Panc1 (cell line): Measurements from ENCODE around the gene ZMIZ2. TPM values are rescaled to one million over a fixed set of nuclear protein-coding genes. Genes with fewer than 3 reads are reported as not detected.
A peak's percentile ranks its signal among the peaks of the same experiment; 100 is the strongest.
"Not testable (repeated sequence)": the region's sequence is repeated elsewhere in the genome, so short reads cannot be mapped to it uniquely, and the experiment has no call there.

Source experiments
- ATAC-seq: fragments of 200-7000 bp; cut with Tn5 transposase; 2 replicates; pipeline ENCODE4 v1.9.1; 2020; ENCODE audit warnings: mild to moderate bottlenecking, moderate library complexity
- BruUV-seq: library from RNA; stranded (reverse); fragments of 400-500 nt; replicated peaks from 2 replicates; lab custom pipeline; 2021; lab: Mats Ljungman, UMichigan
- CTCF ChIA-PET: fragments of 300-600 bp; sonication (Branson Sonifier 250); formaldehyde crosslinking; loops from one replicate; lab custom pipeline; 2022; ENCODE audit warnings: antibody characterized with exemption; lab: Charles Lee
- POLR2A ChIA-PET: fragments of 300-600 bp; sonication (Branson Sonifier 250); formaldehyde crosslinking; loops from one replicate; lab custom pipeline; 2022; ENCODE audit warnings: antibody characterized with exemption; lab: Charles Lee
- DNase-seq: peaks from one replicate; pipeline ENCODE4 v3.0.0-alpha.2; 2010; ENCODE audit warnings: low read depth, low spot score
- H3K27ac ChIP-seq: 2 replicates; pipeline ENCODE4 v1.5.1; 2011; ENCODE audit warnings: mild to moderate bottlenecking, low read length, inconsistent platforms
- H3K27me3 ChIP-seq: fragments of 200-500 bp; sonication (Bioruptor generic); 2 replicates; pipeline ENCODE4 v1.6.0; 2014; ENCODE audit warnings: low read length, inconsistent platforms; ENCODE audit not compliant: control insufficient read depth, insufficient read depth
- H3K36me3 ChIP-seq: fragments of 200-500 bp; sonication (Bioruptor generic); 2 replicates; pipeline ENCODE4 v1.5.1; 2014; ENCODE audit warnings: inconsistent platforms, mild to moderate bottlenecking, low read length, moderate library complexity; ENCODE audit not compliant: control insufficient read depth, insufficient read depth
- H3K4me1 ChIP-seq: 2 replicates; pipeline ENCODE4 v1.5.1; 2011; ENCODE audit warnings: inconsistent platforms, mild to moderate bottlenecking, low read length, moderate library complexity; ENCODE audit not compliant: control insufficient read depth, insufficient read depth
- H3K4me3 ChIP-seq, 2 experiments: 2 replicates each; pipeline ENCODE4 v1.5.1; 2011 to 2012; ENCODE audit warnings: low read depth in 2 of 2, low read length in 2 of 2, mild to moderate bottlenecking in 2 of 2, inconsistent platforms in 1 of 2, moderate library complexity in 1 of 2
- H3K9me3 ChIP-seq: fragments of 200-500 bp; sonication (Bioruptor generic); 2 replicates; pipeline ENCODE4 v1.5.1; 2014; ENCODE audit warnings: low read depth, mild to moderate bottlenecking, inconsistent platforms, low read length, moderate library complexity; ENCODE audit not compliant: control insufficient read depth, insufficient read depth
- POLR2AphosphoS5 ChIP-seq: IDR thresholded peaks from 2 replicates; pipeline ENCODE4 v1.6.1; 2012; ENCODE audit warnings: mild to moderate bottlenecking, low read depth, low read length, moderate library complexity
- REST ChIP-seq, 2 experiments: IDR thresholded peaks; 2 replicates each; pipeline ENCODE4 v1.6.1; 2011 to 2012; ENCODE audit warnings: low read depth in 2 of 2, control low read depth in 1 of 2, low read length in 1 of 2, mild to moderate bottlenecking in 1 of 2, moderate library complexity in 1 of 2; ENCODE audit not compliant: insufficient read depth in 1 of 2
- SIN3A ChIP-seq: IDR thresholded peaks from 2 replicates; pipeline ENCODE4 v1.6.1; 2012; ENCODE audit warnings: low read depth, mild to moderate bottlenecking, low read length, moderate library complexity, borderline replicate concordance; ENCODE audit not compliant: insufficient read depth
- TCF7L2 ChIP-seq: IDR thresholded peaks from 2 replicates; pipeline ENCODE4 v1.6.1; 2011; ENCODE audit warnings: mild to moderate bottlenecking, low read depth, low read length, inconsistent platforms
- in situ Hi-C: cut with HindIII; loops from 2 replicates; pipeline ENCODE4 v1.10.0; 2016; ENCODE audit warnings: low sequenced_read_pairs, low pct_unique_long_range_greater_than_20kb
- intact Hi-C: fragments of 100-400 bp; cut with micrococcal nuclease; formaldehyde crosslinking; loops from one replicate; pipeline ENCODE4 v1.10.0; 2022; ENCODE audit not compliant: unreplicated experiment
- total RNA-seq: library from RNA; stranded (reverse); gene quantifications from one replicate; pipeline ENCODE4 v1.2.1, GENCODE V29; 2021; ENCODE audit not compliant: unreplicated experiment
- TF ChIP-seq, protein P1 (sequence below): fragments of 450-650 bp; IDR thresholded peaks from 2 replicates; pipeline ENCODE4 v1.5.1; 2017; ENCODE audit warnings: mild to moderate bottlenecking

Gene ZMIZ2
- total RNA-seq, 1 experiment from 2014 or later = 137 TPM

DNA sequence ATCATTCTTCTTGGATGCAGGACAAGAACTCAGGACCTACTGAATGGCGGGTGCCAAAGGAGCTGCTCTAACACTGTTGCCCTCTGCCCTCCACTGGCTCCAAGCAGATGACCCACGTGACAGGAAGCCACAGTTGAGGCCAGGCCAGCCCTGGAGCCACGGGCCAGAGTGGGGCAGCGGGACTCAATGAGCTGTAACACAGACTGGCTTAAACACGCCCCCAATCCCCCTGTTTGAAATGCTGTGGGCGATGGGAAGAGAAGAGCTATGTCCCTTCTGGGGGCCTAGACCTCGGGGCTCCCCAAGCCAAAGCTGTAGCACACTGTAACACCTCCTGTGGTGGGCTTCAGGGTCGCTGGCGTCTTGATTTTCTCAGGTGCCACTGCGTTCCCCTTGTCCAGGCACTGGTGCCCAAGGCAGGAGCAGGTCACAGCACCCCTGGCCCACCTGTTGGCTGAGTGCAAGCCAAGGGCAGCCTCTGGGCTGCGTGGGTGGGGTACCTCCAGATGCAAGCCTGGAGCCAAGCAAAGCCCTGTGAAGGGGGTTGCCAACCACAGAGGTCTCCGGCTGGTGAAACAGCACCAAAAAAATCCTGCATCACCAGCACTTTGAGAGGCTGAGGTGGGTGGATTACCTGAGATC is 18.6 kb upstream of the ZMIZ2 start:
- CTCF ChIA-PET = no interaction called here
- intact Hi-C loops (no loop called here), in situ Hi-C loops (no loop called here)

DNA sequence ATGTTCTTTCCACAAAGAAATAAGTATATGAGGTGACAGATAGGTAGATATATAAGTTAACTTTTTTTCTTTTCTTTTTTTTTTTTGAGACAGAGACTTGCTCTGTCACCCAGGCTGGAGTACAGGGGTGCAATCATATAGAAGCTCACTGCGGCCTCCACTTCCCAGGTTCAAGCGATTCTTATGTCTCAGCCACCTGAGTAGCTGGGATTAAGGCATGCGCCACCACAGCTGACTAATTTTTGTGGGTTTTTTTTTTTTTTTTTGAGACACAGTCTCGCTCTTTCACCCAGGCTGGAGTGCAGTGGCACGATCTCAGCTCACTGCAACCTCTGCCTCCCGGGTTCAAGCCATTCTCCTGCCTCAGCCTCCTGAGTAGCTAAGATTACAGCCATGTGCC is 15.7 kb upstream of the ZMIZ2 start:
- H3K4me1 ChIP-seq, ATAC-seq, H3K9me3 ChIP-seq, H3K4me3 ChIP-seq, DNase-seq, H3K27ac ChIP-seq, intact Hi-C loops, in situ Hi-C loops, H3K36me3 ChIP-seq, BruUV-seq, H3K27me3 ChIP-seq: not testable (repeated sequence)
- CTCF ChIA-PET = interaction anchor here (0.7 kb wide), 1 partner anchor 329 kb away, joined by 9 read pairs; no protein-coding TSS in a partner anchor
- POLR2A ChIA-PET = interaction anchor here (0.7 kb wide), 1 partner anchor 144 kb away, joined by 4 read pairs; no protein-coding TSS in a partner anchor

More for the DNA sequence above, 18.6 kb upstream of the ZMIZ2 start:
- DNase-seq (no peak), ATAC-seq (0 out of 2 replicates have a peak, but pooled peaks have one; percentile 22)
- no peak overlapping the region for H3K27ac ChIP-seq
- H3K4me1 ChIP-seq = peaks cover 3% of the 10 kb centered on the region; the same call in 1 of the 2 replicates
- TF ChIP-seq REST (IDR thresholded peaks at IDR 0.05; ENCODE audit: insufficient read depth in 1 of 2, low read depth in 2 of 2, low read length in 1 of 2) = no peak
- TF ChIP-seq POLR2AphosphoS5 = no peak
- TF ChIP-seq SIN3A = no peak
- TF ChIP-seq, protein P1, sequence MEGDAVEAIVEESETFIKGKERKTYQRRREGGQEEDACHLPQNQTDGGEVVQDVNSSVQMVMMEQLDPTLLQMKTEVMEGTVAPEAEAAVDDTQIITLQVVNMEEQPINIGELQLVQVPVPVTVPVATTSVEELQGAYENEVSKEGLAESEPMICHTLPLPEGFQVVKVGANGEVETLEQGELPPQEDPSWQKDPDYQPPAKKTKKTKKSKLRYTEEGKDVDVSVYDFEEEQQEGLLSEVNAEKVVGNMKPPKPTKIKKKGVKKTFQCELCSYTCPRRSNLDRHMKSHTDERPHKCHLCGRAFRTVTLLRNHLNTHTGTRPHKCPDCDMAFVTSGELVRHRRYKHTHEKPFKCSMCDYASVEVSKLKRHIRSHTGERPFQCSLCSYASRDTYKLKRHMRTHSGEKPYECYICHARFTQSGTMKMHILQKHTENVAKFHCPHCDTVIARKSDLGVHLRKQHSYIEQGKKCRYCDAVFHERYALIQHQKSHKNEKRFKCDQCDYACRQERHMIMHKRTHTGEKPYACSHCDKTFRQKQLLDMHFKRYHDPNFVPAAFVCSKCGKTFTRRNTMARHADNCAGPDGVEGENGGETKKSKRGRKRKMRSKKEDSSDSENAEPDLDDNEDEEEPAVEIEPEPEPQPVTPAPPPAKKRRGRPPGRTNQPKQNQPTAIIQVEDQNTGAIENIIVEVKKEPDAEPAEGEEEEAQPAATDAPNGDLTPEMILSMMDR = no peak
- TF ChIP-seq TCF7L2 = no peak
- POLR2A ChIA-PET = no interaction called here
- no peak overlapping the region for H3K4me3 ChIP-seq
- no TSS peak for BruUV-seq
- no peaks in the 10 kb centered on the region for H3K27me3 ChIP-seq
- no peaks in the 10 kb centered on the region for H3K36me3 ChIP-seq
- H3K9me3 ChIP-seq = no peaks in the 10 kb centered on the region
